Medulla oblongata (tissue), 1 donor: ENCODE measurements around the gene CDK14.
"Not testable (repeated sequence)": the region's sequence is repeated elsewhere in the genome, so short reads cannot be mapped to it uniquely, and the experiment has no call there.

Source experiments
- DNase-seq: peaks from one replicate; pipeline ENCODE4 v3.0.0-alpha.2; 2015; ENCODE audit errors: extremely low spot score

CDK14 gene

GRCh38 chr7:91149341-91150246 is 553.5 kb downstream of the CDK14 start:
- no peak for DNase-seq

DNA sequence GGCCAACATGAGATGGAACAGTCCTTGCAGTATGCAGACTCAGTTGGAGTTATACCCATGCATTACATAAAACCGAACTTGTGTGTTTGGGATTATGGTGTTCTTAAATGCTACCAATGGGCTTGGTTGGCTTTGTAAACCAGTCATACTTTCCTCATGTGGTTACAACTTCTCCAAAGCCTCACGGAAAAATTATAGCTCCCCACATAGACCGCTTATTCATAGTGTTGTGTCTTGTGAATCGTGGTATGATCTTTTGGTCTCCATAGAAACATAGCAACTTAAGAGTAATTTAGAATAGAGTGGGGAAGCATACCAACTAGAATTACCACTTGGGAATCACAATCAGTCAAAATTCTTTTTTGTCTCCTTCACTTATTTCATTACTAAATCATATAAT is 555.8 kb downstream of the CDK14 start:
- no peak for DNase-seq

- no peak for DNase-seq
Measured at GRCh38 chr7:91156316-91157185, 560.4 kb downstream of the CDK14 start.

- no peak for DNase-seq
Measured at GRCh38 chr7:91157579-91158320, 561.6 kb downstream of the CDK14 start.

- no peak for DNase-seq
Measured at GRCh38 chr7:91162436-91162835, 566.3 kb downstream of the CDK14 start.

DNA sequence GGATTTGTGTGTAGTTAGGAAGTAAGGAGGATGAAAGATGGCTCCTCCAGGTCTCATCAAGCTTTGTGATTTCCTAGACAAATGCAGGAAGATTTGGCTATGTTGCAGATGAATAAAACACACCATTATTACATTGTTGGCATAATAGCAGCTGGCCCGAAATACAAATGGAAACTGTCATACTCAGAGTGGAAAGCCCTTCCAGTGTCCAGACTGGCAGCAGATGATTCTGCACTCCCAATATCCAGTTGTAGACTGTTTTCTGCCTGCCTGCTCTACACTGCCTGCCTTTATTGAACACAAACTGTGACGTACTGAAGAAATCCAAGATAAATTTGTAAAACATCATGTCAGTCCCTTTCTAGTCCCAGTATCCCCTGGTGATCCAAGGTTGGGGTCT is 568.4 kb downstream of the CDK14 start:
- peak; percentile 4 for DNase-seq

DNA sequence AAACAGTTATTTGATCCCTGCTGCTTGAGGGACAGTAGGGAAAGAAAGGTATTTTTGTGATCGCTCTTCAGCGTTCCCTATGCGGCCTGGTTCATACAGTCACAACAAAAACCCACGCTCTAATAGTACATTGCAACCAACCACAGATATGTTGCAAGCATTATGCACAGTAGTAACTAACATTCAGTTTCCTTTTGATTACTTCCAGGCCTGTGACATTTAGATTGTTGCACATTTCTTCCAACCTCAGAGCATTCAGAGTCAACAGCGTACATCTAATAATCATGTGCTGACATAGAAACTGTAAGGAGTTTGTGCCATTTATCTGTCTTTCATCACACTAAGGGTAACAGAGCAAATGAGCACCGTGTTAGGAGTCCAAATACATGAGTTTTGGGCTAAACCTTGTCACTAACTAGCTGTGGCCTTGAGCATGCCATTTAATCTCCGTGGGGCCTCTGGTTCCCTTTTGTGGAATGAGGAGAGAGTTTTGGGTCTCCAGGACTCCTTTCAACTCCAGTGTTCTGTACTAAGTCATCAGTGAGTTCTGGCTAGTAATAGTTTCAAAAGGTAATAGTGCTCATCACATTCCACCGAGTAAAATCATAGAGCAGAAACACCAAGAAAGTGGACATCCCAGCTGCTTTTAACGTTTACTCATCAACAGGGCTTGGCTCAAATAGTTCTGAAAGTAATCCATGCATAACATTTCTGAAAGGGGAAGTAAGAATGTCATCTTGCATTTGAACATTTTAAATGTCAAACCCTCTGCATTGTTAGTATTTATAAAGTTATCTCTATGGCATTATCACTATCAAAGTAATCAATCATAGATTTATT is 569.1 kb downstream of the CDK14 start:
- DNase-seq: no peak

DNA sequence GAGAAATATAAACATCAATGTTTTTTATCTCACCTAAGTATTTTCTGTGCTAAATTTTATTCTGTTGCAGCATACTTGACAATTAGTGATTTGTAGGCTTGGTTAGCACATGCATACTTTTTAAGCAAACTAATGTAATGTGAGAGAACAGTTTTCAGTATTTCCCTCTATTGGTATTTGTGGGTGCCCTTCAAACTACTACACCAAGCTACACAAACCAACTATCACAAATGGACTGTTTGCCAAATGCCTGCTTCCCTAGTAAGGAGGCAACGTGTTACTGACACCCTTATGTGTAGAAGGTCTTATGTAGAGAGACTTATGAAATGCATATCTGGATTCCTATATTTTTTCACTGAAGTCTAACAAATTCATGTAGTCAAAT is 569.7 kb downstream of the CDK14 start:
- DNase-seq: no peak

- DNase-seq: no peak
Measured at GRCh38 chr7:91168871-91169829, 573.0 kb downstream of the CDK14 start.

GRCh38 chr7:91169830-91170191 is 573.7 kb downstream of the CDK14 start:
- no peak for DNase-seq

DNA sequence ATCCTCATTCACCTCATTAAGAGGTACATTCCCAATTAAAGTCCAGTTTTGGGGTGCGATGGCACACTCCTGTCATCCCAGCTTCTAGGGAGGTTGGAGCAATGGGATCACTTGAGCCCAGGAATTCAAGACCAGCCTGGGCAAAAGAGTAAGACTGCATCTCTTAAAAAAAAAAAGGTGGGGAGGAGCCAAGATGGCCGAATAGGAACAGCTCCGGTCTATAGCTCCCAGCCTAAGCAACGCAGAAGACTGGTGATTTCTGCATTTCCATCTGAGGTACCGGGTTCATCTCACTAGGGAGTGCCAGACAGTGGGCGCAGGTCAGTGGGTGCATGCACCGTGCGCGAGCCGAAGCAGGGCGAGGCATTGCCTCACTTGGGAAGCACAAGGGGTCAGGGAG is 577.1 kb downstream of the CDK14 start:
- not testable (repeated sequence) for DNase-seq

- DNase-seq: no peak
Measured at GRCh38 chr7:91180746-91181145, 584.6 kb downstream of the CDK14 start.

GRCh38 chr7:91181949-91182348 is 585.8 kb downstream of the CDK14 start:
- no peak for DNase-seq

DNA sequence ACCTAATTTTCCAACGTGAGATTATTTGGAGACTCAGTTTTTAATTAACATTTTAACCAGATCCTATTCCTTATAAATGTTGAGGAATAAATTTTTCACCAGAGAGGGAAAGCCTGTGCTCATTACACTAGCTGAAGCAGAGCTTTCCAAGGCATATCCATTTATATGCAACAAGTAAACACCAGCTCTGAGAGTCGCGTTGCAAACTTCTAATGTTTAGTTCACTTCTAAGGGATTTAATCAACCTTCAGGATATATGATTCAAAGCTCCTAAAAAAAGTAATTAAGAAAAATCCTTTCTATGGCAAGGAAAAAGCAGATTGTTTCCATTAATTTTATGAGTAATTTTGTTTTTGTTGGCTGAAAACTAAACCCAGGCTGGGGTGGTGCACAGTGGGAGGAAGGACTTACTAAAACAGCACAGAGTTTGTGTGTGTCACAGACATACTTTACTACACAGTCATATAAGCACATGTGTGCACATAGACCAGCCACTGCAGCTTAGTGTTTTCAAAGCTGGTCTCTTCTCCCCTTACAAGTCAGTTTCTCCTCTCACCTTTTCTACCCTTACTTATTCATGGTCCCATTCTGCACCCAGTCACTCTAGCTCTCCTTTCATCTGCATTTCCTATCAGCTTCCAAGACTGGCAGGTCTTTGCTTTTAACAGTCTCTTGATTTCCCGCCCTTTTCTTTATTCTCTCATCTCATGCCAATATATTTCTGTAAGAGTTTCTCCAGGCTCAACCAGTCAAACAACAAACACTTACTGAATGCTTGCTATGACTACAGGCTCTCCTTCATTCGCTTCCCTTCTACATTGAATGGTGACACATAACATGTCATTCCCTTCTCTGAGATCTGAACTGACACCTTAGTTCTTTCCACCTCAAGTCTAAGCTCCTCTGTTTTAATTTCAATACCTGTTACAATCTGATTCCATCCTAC is 587.0 kb downstream of the CDK14 start:
- DNase-seq: no peak

DNA sequence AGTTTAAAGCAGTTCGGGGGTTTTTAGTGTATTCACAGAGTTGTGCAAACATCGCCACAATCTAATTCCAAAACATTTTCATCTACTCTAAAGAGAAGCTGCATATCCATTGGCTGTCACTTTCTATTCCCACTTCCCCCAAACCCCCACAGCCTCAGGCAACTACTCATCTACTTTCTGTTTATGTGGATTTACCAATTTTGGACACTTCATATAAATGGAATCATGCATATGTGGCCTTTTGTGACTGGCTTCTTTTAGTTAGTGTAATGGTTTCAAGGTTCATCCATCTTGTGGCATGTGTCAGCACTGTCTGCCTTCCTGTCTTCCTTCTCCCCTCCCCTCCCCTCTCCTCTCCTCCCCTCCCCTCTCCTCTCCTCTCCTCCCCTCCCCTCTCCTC is 589.6 kb downstream of the CDK14 start:
- DNase-seq: no peak

DNA sequence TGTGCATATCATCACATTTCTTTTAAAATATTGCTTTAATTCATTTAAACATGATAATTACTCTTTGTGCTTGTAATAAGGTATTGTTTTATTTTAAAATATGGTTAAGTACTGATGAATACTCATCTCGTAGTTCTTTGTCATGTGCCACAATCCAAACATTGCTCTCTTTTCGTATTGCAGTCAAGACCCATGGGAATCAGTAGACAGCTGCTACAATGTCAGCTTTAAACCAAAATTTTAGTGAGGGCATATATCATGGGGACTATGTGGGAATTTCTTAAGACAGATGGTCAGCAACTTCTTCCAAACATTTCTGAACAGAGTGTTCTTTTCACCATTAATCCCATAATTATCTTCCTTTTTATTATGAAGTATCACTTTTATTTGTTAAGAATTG is 590.9 kb downstream of the CDK14 start:
- DNase-seq: no peak

- DNase-seq: no peak
Measured at GRCh38 chr7:91191771-91192170, 595.6 kb downstream of the CDK14 start.

DNA sequence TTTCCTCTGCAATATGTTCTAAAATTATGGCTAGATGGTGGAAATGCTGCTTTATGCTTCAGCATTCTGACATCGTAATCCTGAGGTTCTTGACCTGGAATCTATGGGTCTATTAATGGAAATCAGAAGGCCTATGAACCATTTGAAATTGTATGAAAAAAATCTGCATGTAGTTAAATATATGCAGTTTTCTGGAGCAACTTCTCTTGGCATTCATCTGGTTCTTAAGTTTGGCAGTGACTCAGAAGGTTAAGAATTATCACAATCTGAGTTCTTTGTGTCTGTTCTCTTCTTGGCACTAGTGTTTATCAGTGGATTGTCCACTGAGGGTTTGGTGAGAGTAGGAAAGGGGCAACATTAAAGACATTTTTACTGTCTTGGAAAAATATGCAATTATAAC is 597.0 kb downstream of the CDK14 start:
- no peak for DNase-seq

DNA sequence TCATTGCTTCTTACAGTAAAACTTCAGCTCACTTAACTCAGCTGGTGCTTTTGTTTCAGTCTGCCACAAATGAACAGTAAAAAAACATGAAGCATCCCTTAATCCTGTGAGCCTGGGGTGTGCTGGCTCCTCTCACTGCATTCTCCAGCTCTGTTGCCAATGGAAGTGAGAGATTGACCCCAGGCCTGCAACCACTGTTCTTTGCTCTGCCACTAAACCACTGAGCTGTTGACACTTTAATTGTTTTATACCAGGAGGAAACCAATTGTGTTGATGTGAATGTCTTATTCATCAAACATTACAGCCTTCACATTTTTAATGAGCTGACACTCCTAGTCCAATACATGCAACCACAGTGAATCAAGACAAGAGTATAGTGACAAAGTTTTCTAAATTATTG is 598.7 kb downstream of the CDK14 start:
- DNase-seq: peak; percentile 14
